HepG2 (cell line): ENCODE data around the gene CDHR5. TPM values are rescaled to one million over a fixed set of nuclear protein-coding genes. Genes with fewer than 3 reads are reported as not detected.

Experiments used
- ATAC-seq: fragments of 200-7000 bp; cut with Tn5 transposase; 3 replicates; pipeline ENCODE4 v1.9.1; 2020; ENCODE audit warnings: mild to moderate bottlenecking, moderate library complexity
- BruUV-seq: library from RNA; stranded (reverse); fragments of 400-500 nt; replicated peaks from 2 replicates; lab custom pipeline; 2021; lab: Mats Ljungman, UMichigan
- CTCF ChIA-PET: fragments of 300-600 bp; formaldehyde crosslinking; extraction: SDS; loops from one replicate; lab custom pipeline; 2021; ENCODE audit warnings: low total read pairs, inconsistent platforms, low intra/inter-chr PET ratio; lab: Yijun Ruan, JAX
- POLR2A ChIA-PET: fragments of 350-600 bp; sonication (Branson Sonifier 250); formaldehyde crosslinking; loops from one replicate; lab custom pipeline; 2020; ENCODE audit warnings: antibody characterized with exemption, inconsistent platforms; lab: Yijun Ruan, JAX
- DNase-seq: peaks from one replicate; pipeline ENCODE4 v3.0.0-alpha.2; 2015; ENCODE audit warnings: low spot score
- FAIRE-seq: peaks from 3 replicates; lab custom pipeline; 2011; peaks lifted over from hg19 to GRCh38; lab: Jason Lieb, UNC
- H2AFZ ChIP-seq: one replicate; pipeline ENCODE4 v1.6.1; 2011; ENCODE audit warnings: low read length, inconsistent platforms
- H3K27ac ChIP-seq: fragments of 300-600 bp; 3 replicates; pipeline ENCODE4 v1.8.0; 2011; ENCODE audit warnings: mixed run types, mild to moderate bottlenecking, mixed read lengths, low read length, inconsistent platforms; ENCODE audit not compliant: insufficient read depth; ENCODE audit errors: extremely low read length
- H3K27me3 ChIP-seq, 2 experiments: fragments of 200-600 bp in 1 of 2; 2 replicates in 1 of 2; 3 replicates in 1 of 2; pipeline versions ENCODE4 v1.6.0 to v1.8.0; 2011; ENCODE audit warnings: low read length in 2 of 2, mild to moderate bottlenecking in 2 of 2, moderate library complexity in 2 of 2, inconsistent platforms in 1 of 2; ENCODE audit not compliant: insufficient read depth in 2 of 2, control insufficient read depth in 1 of 2
- H3K36me3 ChIP-seq, 2 experiments: fragments of 200-600 bp in 1 of 2; replicated peaks in 1 of 2; 2 replicates in 1 of 2; 3 replicates in 1 of 2; pipeline versions ENCODE4 v1.5.1 to v1.8.0; 2011; ENCODE audit warnings: low read length in 2 of 2, inconsistent platforms in 1 of 2; ENCODE audit not compliant: insufficient read depth in 2 of 2, control insufficient read depth in 1 of 2
- H3K4me1 ChIP-seq: 2 replicates; pipeline ENCODE4 v1.5.1; 2012; ENCODE audit warnings: low read length, inconsistent platforms; ENCODE audit not compliant: insufficient read depth
- H3K4me2 ChIP-seq: 2 replicates; pipeline ENCODE4 v1.6.0; 2011; ENCODE audit warnings: low read depth, low read length, inconsistent platforms
- H3K4me3 ChIP-seq, 3 experiments: fragments of 200-600 bp in 1 of 3; sonication (generic), shearing (Covaris generic) in 1 of 3; replicated peaks in 1 of 3; 2 replicates each; pipeline ENCODE4 v1.5.1; 2011 to 2016; ENCODE audit warnings: low read length in 3 of 3, inconsistent platforms in 2 of 3, low read depth in 2 of 3, mild to moderate bottlenecking in 2 of 3, control low read depth in 1 of 3, mixed read lengths in 1 of 3; ENCODE audit not compliant: insufficient read depth in 1 of 3
- H3K79me2 ChIP-seq: one replicate; pipeline ENCODE4 v1.6.1; 2011; ENCODE audit warnings: low read length, inconsistent platforms; ENCODE audit not compliant: insufficient read depth
- H3K9ac ChIP-seq: 2 replicates; pipeline ENCODE4 v1.6.0; 2011; ENCODE audit warnings: mild to moderate bottlenecking, low read depth, low read length, inconsistent platforms; ENCODE audit not compliant: insufficient read depth
- H3K9me3 ChIP-seq: 2 replicates; pipeline ENCODE4 v1.5.1; 2012; ENCODE audit warnings: mild to moderate bottlenecking, low read length
- H4K20me1 ChIP-seq: 2 replicates; pipeline ENCODE4 v1.6.0; 2011; ENCODE audit warnings: inconsistent platforms, mild to moderate bottlenecking, low read length, moderate library complexity; ENCODE audit not compliant: insufficient read depth
- ELK4 ChIP-seq: sonication (generic); formaldehyde crosslinking; IDR thresholded peaks from 2 replicates; pipeline ENCODE4 v1.9.0; 2021; ENCODE audit warnings: missing genetic modification reagents, borderline replicate concordance
- PCBP2 ChIP-seq: fragments of 200-400 bp; formaldehyde crosslinking; optimal IDR thresholded peaks from 2 replicates; pipeline ENCODE3; 2018; ENCODE audit warnings: low read length, low read depth; ENCODE audit not compliant: poor library complexity, severe bottlenecking
- SALL1 ChIP-seq: sonication (generic); formaldehyde crosslinking; IDR thresholded peaks from 2 replicates; pipeline ENCODE4 v1.8.0; 2022; ENCODE audit warnings: mild to moderate bottlenecking, missing genetic modification reagents
- WIZ ChIP-seq: sonication (generic); formaldehyde crosslinking; IDR thresholded peaks from 2 replicates; pipeline ENCODE4 v1.5.1; 2020; ENCODE audit warnings: mild to moderate bottlenecking, missing genetic modification reagents
- ZBTB33 ChIP-seq: sonication (generic); formaldehyde crosslinking; IDR thresholded peaks from 2 replicates; pipeline ENCODE4 v1.4.0; 2020; ENCODE audit warnings: missing genetic modification reagents
- ZGPAT ChIP-seq: IDR thresholded peaks from 2 replicates; pipeline ENCODE4 v1.6.1; 2016; ENCODE audit warnings: mild to moderate bottlenecking
- ZHX1 ChIP-seq: sonication (generic); formaldehyde crosslinking; IDR thresholded peaks from 2 replicates; pipeline ENCODE4 v1.8.1; 2022; ENCODE audit warnings: low read depth, mild to moderate bottlenecking, missing genetic modification reagents
- WGBS: methylation state at CpG from one replicate; pipeline ENCODE4 v1.1.6; 2017; ENCODE audit warnings: low lambda C conversion rate; 5-methylcytosine and 5-hydroxymethylcytosine counted together
- in situ Hi-C: cut with HindIII; loops from 2 replicates; pipeline ENCODE4 v1.10.0; 2017; ENCODE audit warnings: low pct_unique_long_range_greater_than_20kb; ENCODE audit not compliant: extremely low pct_ligation_motif_present
- intact Hi-C: fragments of 100-400 bp; cut with micrococcal nuclease; formaldehyde crosslinking; loops from one replicate; pipeline ENCODE4 v1.10.0; 2022; ENCODE audit not compliant: unreplicated experiment
- polyA plus RNA-seq, 8 experiments: library from polyadenylated mRNA; depleted of rRNA in 3 of 8; stranded (reverse) in 7 of 8; unstranded in 1 of 8; fragments of >200 nt; fragmentation: Illumina TruSeq in 4 of 8; extraction: Trizol in 4 of 8; gene quantifications; 2 replicates each; pipeline versions ENCODE4 v1.2.1 to v1.2.3, GENCODE V29; 2011 to 2016; ENCODE audit warnings: low read depth in 4 of 8, missing spikeins in 1 of 8, mixed read lengths in 1 of 8; ENCODE audit not compliant: insufficient read depth in 1 of 8
- total RNA-seq, 5 experiments: library from RNA; depleted of rRNA; stranded (reverse); fragments of >200 nt; fragmentation: Illumina TruSeq; extraction: Trizol; gene quantifications; 2 replicates each; pipeline ENCODE4 v1.2.3, GENCODE V29; 2016; ENCODE audit warnings: low read depth in 1 of 5

The CDHR5 gene
- total and polyA plus RNA-seq, 2 of the 13 experiments (the other 11 are each of a cell fraction or from before 2014, with no cell fraction given), result 0.46 to 0.71 TPM

GRCh38 chr11:637333-637592 is 12.5 kb upstream of the CDHR5 start (continued):
- no peak for TF ChIP-seq WIZ (CRISPR knock-in tag)
- no peak for TF ChIP-seq ELK4 (CRISPR knock-in tag)
- no peak for TF ChIP-seq ZBTB33 (CRISPR knock-in tag)
- TF ChIP-seq SALL1 (CRISPR knock-in tag), result no peak
- no peak for TF ChIP-seq PCBP2

GRCh38 chr11:636511-637332 is 12.0 kb upstream of the CDHR5 start, which contains the start of gene DRD4:
DRD4 (plus strand) TSS chr11:637269; CDS start chr11:637305, 36 bp downstream.
- Histone ChIP-seq H2AFZ (no peak within 1 kb of the TSS), H3K27ac (no peak within 1 kb of the TSS), H3K4me2 (no peak within 1 kb of the TSS), H4K20me1 (0 out of 2 replicates have a peak, but pooled peaks cover 3% of the 10 kb centered on the region), H3K36me3 (peaks cover 0 to 6% of the 10 kb centered on the region in 2 experiments; a peak in 2 of 5 replicates), H3K27me3 (no peaks in the 10 kb centered on the region), H3K9ac (no peak within 1 kb of the TSS), H3K79me2 (no peaks in the 10 kb centered on the region), H3K9me3 (no peaks in the 10 kb centered on the region)
- intact Hi-C loops, result no loop called here
- ATAC-seq (no peak), FAIRE-seq (no peak)
- BruUV-seq, result no TSS peak
- WGBS, result 97% methylated on average over 92 of the region's 100 CpGs
- POLR2A ChIA-PET, result no interaction called here
- in situ Hi-C loops, result no loop called here
- CTCF ChIA-PET, result no interaction called here
- peak; percentile 29; the same call in 1 of the 2 replicates for TF ChIP-seq ZHX1
- TF ChIP-seq ZGPAT (CRISPR knock-in tag), result no peak
- TF ChIP-seq, all 625 proteins: peak for 1
- no peak within 1 kb of the TSS for H3K4me3 ChIP-seq
- DNase-seq, result no peak
- H3K4me1 ChIP-seq, result no peaks in the 10 kb centered on the region
